ENCODE data around the gene BOD1.

The BOD1 gene

DNA sequence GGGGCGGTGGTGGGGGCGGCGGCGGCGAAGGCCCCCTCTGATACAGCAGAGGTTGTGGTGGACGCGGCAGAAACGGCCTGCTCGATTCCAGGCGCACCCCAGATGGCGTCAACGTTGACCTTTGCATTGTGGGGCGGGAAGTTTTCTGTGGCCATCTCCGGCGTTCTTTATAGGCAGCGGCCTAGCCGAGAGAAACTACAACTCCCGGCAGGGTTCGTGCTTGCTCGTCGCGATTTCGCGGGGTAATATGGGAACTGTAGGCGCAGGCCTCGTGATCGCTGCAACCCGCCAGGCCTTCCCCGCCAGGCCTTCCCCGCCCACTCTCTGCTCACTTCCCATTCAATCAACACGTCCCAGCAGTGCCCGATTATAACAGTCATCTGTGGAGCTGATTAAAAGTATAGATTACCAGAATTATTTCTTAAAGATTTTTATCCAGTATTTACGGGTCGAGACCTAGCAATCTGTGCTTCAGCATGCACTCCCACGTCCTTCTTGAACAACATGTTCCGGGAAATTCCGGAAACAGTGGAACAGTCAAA lies at the start of gene BOD1:
Gene BOD1, minus strand, starts transcription at position 74 of the 542 bp plus-strand sequence. CDS start 214 bp downstream, outside the sequence.
- peak; percentile 88 to 94 (median 88) for DNase-seq (ENCODE audit: low read depth in 3 of 3)

DNA sequence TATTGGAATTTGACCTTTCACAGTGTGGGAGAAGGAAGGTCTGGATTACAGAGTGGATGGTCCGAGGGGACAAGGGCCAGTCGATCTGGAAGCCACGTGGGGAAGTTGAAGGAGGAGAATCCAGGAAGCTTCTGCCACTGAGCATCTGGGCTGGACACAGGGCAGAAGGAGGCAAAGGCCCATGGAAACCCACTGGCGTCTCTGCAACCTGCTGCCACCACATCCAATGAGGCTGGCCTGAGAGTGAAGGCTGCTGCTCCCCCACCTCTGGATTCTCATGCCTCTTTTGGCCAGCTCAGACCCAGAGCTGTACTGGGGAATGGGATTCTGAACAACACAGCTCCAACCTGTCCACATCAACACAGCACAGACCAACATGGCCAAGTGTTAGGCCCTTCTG lies 48.9 kb upstream of the BOD1 start:
- DNase-seq (ENCODE audit: low read depth in 3 of 3): no peak

DNA sequence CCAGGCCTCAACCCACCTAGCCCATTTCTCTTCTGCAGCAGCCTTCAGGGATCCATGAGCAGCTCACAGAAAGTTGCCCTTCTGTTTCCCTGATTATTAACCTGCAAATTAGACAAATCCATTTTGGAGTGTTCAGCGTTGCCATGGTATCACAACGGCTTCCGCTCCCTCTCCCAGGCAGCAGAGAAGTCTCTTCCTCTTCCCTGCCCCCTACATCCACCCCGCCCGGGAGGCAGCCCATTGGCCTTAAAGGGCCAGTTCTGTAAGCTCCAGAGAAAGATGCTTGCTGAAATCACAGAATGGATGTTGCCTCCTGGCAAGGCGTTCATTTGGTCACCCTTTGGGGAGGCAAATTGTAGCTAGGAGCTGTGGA lies 47.7 kb upstream of the BOD1 start:
- no peak for DNase-seq (ENCODE audit: low read depth in 3 of 3)

DNA sequence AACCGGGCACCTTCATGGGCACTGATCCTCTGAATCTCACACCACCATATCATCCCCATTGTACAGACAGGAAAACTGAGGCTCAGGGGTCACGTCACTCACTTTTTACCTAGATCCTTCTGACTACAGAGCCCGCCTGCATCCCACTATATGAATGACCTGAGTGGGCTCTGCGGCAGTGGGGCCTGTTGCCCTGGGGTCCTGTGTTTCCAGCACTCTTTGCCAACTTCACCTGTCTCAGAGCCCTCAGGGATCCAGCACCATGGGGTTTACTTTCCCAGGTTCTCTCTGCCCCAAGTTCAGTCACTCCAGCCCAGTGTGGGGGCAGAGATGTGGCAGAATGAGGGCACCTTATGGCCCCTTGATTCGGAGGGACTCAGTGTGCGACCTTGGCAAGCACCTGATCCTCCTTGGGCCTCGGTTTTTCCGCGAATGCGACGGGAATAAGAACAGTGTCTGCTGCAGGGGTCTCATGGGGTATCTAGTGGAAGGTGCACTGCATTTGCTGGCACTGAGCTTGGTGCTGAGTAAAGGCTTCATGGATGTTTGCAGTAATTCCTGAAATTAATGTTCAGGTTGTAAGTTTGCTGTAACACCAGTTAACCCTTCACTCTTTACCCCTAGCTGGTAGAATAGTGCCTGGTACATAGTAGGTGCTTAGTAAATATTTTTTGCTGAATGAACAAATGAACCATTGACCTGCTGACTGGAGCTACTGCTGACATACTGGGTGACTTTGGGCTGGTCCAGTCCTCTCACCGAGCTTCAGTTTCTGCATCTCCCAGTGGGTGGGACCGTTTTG lies 47.1 kb upstream of the BOD1 start:
- DNase-seq (ENCODE audit: low read depth in 3 of 3): no peak

DNA sequence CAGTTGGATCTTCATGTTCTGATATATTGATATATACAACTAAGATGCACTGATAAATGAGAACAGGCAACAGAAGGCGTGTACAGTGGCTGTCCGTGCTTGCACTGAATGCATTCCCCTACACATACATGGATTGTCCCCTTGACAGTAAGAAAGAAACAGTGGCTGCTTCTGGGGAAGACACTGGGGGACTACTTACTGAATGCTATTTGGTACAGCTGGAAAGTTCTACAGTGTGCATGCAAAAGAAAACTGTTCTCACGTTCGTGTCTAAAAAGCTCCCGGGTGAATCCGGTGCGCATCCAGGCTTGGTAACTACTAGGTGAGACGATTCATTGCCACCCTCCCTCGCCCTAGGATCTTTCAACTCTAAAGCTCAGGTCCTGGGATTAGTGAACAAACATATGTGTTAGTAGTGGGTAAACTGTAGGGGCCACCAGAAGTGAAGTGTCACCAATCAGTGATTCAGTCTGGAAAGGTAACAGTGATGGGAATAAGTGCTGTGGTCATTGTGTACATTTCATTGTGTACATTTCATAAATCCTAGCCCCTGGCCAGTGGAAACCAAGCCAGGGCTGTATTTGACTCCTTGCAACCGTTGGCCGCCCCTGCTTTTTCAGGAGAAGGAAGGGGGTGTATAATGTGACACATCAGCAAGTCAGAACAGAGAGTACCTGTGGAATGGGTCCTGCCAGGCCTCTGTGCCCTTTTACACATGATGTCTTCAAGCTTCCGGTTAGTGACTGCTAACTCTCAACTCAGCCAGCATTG lies 46.3 kb upstream of the BOD1 start:
- DNase-seq (ENCODE audit: low read depth in 3 of 3): no peak

DNA sequence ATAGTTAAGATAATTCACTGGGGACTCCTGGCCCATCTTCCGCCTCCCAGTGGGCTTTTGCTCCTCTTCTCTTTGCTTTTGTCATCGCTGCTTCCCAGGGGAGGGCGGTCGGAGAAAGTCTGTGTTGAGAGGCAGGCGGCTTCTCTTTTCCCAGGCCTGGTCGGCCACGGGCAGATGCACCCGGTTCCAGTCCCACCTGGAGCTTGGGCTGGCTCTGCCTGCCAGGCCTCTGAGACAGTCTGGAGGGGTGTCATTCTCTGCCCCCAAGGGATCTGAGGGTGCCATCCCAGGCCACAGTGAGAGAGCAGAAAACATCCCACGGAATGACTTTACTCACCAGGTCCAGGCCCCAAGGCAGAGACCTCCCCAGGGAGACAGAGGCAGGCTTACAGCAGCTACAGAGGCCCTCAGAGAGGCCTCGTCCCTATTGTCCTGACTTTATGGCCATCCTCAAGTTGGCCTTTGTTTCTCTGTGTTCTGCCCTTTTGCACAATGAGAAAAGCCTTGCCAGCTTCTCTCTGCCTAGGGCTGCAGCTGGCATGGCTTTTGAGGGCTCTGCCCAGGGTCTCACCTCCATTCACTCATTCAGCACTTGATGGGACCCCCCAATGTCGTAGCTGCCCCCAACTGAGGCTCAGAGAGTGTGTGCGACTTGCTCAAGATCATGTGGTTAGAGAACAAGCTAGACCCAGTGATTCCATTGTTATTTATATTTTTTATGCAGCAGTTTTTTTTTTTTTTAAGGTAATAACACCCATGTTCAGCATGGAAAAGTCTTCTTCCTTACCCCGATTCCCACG lies 44.2 kb upstream of the BOD1 start:
- DNase-seq (ENCODE audit: low read depth in 3 of 3): no peak

DNA sequence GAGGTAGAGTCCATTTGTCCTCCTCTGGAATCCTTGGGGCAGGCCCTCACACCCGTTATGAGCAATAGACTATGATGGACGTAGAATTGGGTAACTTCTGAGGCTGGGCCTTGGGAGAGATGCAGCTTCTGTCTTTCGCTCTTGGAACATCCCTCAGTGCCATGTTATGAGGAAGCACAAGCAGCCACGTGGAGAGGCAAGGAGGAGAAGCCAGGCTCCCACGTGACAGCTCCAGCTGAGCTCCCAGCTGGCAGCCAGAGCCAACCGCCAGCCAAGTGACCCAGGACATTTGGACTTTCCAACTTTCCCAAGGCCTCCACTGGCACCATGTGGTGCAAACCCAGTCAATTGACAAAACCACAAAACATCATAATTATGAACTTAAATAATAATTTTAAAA lies 43.0 kb upstream of the BOD1 start:
- DNase-seq (ENCODE audit: low read depth in 3 of 3): no peak

DNA sequence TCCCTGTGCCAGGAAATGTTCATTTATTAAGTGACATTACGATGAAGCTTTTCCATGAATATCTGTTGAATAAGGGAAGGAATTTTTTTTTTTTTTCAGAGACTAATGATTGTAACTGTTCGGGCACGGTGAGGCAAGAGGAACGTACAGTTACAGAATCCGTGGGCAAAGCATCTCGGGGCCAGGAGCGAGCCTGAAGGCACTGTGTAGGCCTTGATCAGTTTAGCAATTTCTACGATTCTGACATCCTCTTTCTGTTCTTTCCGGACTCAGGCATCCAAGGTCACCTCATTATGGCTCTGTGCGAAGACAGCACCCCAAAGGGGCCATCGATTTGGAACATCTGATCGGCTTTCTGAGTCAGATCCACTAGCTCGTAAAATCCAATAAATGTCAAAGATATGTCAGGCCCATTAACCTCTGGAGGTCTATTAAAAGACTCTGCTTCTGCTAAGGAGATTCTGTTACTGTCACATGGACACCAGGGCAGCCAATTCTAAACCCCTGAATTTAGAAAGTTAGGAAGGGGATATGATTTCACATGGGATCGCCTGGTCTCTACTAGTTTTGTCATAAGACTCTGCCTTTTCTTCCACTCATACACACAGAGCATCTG lies 41.4 kb upstream of the BOD1 start:
- no peak for DNase-seq (ENCODE audit: low read depth in 3 of 3)

DNA sequence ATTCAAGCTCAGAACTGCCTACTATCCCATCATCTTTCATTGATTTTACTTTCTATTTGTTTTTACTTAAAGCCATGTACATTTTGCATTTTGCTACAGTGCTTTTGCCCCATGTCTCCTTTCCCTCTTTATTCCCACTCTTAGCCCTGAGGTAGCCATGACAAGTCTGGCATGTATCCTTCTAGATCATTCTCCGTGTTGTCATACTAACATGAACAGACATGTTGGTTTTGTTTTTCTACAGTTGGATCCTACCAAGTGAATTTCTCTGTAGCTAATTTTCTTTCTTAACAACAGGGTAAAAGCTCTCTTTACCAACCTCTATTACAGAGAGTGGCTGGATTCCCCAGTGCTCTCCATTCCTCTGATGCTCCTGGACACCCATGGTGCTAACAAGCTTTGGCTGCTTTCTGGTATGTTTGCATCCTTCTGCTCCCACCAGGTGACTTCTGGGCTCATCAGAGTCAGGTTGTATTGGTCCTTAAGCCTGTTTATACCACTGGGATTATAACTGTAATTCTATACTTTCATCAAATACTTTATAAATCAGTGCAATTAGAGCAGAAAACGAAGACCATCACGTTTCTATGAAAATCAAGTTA lies 38.8 kb upstream of the BOD1 start:
- DNase-seq (ENCODE audit: low read depth in 3 of 3): no peak

DNA sequence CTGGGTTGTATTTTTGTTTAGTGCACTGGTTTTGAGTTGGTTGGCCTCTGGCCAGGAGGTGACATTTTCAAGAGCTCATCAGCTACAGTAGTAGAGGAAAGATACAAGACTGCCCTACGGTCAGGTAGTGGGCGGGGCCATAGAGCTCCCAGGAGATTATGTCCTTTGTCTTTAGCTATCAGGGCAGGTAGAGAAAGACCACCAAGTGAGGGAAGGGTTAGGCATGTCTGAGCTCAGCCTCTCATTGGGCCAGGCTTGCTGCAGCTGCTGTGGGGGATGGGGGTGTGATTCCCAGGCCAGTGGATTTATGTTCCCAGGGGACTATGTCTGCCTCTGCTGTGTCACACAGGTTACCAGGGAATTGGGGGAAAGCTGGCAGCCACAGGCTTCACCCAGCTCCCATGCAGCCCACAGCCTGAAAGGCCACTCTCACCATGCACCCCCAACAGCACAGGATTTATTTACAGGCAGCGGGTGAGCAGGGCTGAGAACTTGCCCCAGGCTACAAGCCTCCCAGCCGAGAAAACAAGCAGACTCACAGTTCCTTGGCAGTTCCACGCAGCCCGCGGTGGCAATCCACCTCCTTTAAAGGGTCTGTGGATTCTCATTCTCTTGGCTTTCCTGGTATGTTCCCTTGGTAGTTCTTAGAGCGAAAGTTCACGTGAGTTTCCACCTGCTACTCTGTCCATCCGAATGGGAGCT lies 37.5 kb upstream of the BOD1 start:
- no peak for DNase-seq (ENCODE audit: low read depth in 3 of 3)

DNA sequence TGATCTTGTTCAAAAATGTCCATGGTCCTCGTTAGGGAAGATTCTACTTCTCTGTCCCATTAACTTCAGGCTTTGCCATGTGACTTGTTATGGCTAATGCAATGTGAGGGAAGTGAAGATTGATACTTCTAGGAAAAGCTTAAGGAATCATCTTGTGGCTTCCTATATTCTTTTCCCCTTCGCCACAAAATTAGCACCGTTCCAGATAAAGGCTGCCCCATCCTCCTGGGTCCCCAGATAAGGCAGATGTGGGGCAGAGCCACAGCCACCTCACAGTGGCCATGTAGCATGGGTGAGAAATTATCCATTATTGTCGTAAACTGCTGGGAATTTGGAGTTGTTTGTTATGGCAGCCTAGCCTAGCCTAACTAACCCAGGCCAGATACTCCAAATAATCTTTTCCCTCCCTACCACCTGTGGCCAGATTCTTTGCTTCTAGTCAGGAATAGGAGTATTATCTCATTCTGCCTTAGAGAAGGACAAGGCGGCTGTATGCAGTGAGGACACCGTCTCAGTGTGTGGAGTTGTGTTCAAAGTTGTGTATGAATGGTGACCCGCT lies 31.9 kb upstream of the BOD1 start:
- DNase-seq (ENCODE audit: low read depth in 3 of 3): no peak

DNA sequence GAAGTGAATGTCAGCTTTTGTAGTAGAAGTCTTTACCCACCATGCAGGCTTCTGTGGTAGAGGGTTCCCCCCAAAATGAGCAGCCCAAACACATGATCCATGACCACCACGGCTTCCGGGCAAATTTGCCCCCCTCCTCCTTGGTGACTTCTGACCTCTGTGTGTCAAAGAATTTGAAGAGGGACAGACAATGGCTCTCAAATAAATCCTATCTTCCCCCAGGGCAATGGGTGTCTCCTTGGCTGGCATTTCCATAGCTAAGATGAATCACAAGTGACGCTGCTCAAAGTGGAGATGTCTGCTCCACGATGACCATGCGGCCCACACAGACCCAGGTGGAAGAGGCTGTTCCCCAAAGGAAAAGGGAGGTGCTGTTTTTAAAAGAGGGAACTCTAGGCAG lies 30.2 kb upstream of the BOD1 start:
- DNase-seq (ENCODE audit: low read depth in 3 of 3): no peak

DNA sequence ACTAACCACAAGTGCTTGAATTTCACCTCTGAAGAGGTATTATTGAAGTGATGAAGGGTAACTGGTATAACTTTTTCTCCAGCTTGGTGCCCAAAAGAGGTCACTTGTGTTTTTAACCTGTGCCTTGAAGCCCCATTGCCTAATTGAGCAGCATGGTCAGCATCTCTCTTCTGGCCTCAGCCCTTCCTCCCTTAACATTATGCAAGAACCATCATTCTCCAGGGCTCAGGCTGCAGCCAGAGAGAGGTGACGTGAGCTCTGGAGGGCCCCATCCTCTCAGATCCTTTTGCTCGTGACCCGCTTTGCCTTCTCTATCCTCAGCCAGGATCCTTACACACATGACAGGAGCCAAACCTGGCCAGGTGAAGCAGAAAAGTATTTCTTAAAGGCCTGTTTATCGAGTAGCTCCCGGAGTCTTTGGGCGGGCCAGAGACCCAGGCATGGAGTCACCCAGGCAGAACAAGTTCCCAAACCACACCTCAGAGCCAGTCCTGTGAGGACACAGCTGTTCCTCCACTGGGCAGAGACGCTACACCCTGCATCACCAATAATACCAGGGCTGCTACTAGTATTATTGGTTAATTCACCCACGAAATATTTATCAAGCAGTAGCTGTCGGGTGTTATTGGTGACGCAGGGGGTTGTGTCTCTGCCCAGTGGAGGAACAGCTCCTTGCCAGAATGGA lies 29.6 kb upstream of the BOD1 start:
- DNase-seq (ENCODE audit: low read depth in 3 of 3): no peak

DNA sequence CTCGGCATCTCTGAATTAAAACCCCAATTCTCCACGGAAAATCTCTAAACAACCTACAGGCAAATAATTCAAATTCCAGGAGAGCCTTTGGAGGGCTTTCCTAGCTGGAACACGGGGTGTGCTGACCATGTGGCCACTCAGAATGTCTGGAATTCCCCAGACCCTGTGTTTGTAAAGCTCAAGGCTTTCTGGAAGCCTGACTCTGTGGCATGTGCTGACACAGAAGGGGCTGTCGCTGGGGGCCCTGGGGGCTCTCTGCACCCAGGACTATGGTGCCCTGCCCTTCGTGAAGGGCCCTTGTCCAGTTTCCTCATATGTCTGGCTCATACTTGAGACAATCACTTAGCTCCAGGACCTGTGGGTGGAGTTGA lies 29.0 kb upstream of the BOD1 start:
- no peak for DNase-seq (ENCODE audit: low read depth in 3 of 3)

DNA sequence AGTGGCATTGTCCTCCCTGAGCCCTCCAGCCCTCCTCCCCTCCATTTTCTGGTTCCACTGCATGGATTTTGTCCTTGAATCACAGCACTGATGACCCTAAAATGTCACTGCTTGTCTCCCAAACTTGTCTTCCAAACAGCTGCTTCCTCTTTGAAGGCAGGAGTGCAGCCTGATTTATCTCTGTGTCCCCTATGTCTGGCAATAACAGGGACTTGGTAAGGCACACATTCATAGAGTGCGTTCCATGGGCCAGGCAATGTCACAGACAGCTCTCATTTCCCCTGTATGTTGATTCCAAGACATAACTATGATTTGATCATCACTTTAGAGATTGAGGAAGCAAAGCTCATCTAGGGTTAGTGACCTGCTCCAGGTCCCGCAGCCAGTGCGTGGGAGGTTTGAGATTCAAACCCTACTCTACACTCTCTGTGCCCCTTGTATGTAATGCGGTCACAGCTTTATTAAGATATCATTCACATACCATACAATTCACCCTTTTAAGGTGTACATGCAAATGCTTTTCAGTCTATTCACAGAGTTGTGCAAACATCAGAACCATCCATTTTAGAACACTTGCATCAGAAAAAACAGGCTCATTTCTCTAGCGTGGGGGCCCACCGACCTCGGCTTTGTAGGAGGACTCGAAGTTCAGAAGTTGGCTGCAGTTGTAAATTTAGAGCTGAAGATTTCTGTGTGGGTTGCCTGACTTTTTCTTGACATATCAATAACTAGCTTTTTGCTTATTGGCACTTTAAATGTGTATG lies 28.4 kb upstream of the BOD1 start:
- no peak for DNase-seq (ENCODE audit: low read depth in 3 of 3)

DNA sequence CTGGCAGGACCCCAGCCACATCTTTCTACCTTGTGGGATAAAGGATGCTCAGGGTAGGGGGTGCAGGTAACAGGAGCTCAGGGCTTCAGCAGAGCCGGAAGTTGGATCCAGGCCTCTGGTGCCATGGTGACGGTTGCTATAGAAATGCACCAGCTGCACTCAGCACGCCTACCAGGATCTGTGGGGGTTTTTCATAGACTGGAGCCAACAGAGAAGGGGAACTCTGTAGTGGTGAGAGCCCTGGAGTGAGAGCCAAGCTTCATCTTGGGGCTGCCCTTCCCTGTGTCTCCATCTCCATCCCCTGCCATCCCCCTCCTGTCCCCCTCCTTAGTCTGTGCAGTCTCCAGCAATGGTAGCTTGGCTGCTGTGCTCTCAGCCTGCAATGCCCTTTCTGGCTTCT lies 27.5 kb upstream of the BOD1 start:
- no peak for DNase-seq (ENCODE audit: low read depth in 3 of 3)

DNA sequence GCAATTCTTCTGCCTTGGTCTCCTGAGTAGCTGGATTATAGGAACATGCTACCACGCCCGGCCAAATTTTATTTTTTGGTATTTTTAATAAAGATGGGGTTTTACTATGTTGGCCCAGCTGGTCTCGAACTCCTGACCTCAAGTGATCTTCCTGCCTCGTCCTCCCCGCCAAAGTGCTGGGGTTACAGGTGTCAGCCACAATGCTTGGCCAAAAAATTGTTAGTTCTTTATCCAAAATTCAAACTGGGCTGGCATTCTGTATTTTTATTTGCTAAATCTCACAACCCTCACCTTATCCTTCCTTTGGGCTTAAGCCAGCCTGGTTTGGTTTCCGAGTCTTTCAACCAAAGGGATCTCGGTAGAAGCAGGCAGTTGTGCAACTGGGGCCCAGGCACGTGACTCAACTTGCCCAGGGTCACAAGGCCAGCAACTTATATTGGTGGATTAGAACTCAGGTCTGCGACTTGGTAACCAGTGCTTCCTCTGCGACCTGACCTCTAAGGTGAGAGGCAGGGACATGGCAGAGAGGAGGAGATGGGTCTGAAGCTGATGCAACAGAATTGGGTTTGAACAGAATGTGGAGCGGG lies 26.5 kb upstream of the BOD1 start:
- no peak for DNase-seq (ENCODE audit: low read depth in 3 of 3)

DNA sequence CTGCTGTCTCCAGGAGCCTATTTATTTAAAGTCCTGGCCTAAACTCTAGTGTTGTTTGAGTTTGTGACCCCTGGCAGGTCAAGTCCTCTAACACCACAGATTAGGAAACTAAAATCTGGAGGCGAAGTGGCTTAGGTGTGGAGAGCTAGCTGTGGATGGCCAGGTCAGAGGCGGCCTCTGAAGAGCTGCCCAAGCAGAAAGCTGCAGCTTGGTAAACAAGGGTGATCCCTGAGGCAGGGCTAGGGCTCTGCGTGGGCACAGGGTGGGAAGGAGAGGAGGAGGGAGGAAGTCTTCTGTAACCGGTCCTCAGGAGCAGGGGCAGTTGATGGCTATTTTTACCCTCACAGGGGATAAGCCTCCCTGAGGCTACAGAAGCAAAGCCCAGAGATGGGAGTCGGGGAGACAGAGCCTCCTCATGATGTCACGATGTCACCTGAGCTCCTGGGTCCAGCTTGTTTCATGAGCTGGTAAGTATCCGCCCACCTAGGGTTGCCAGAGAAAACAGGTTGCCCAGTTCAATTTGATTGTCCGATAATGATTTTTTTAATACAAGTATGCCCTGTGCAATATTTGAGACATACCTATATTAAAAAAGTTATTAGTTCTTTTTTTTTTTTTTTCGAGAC lies 25.9 kb upstream of the BOD1 start:
- no peak for DNase-seq (ENCODE audit: low read depth in 3 of 3)

Measured in stimulated activated CD4-positive, alpha-beta T cell treated with anti-CD3 and anti-CD28 coated beads, TNF-alpha, amount 100 ng/mL, for 48 hours (primary cell).